Amniotic epithelial cell (primary cell): Measurements from ENCODE around the gene THSD4.

Experiments used
- DNase-seq: peaks from one replicate; pipeline ENCODE4 v3.0.0-alpha.2; 2010; ENCODE audit warnings: low read depth

THSD4 gene

GRCh38 chr15:71752604-71753289 is 637.5 kb downstream of the THSD4 start:
- DNase-seq, result peak; percentile 99

- DNase-seq, result peak; percentile 8
These were observed 638.1 kb downstream of the THSD4 start for GRCh38 chr15:71753346-71753745.

- no peak for DNase-seq
These were observed 639.4 kb downstream of the THSD4 start for GRCh38 chr15:71754660-71755059.

GRCh38 chr15:71755092-71755970 is 640.1 kb downstream of the THSD4 start:
- DNase-seq, result no peak

GRCh38 chr15:71756599-71757352 is 641.5 kb downstream of the THSD4 start:
- no peak for DNase-seq

GRCh38 chr15:71757741-71758530 is 642.7 kb downstream of the THSD4 start:
- no peak for DNase-seq

- no peak for DNase-seq
These were observed 643.4 kb downstream of the THSD4 start for GRCh38 chr15:71758711-71759110.

GRCh38 chr15:71760852-71761251 is 645.6 kb downstream of the THSD4 start:
- DNase-seq, result no peak

GRCh38 chr15:71761649-71762048 is 646.4 kb downstream of the THSD4 start:
- peak; percentile 78 for DNase-seq

GRCh38 chr15:71768184-71768583 is 652.9 kb downstream of the THSD4 start:
- DNase-seq, result no peak

GRCh38 chr15:71773206-71773859 is 658.1 kb downstream of the THSD4 start:
- DNase-seq, result no peak

GRCh38 chr15:71775856-71776255 is 660.6 kb downstream of the THSD4 start:
- DNase-seq, result peak; percentile 16

GRCh38 chr15:71776304-71776703 is 661.0 kb downstream of the THSD4 start:
- no peak for DNase-seq

GRCh38 chr15:71777216-71777943 is 662.1 kb downstream of the THSD4 start:
- DNase-seq, result no peak

- no peak for DNase-seq
These were observed 664.0 kb downstream of the THSD4 start for GRCh38 chr15:71779073-71779797.

- peak; percentile 55 for DNase-seq
These were observed 665.1 kb downstream of the THSD4 start for GRCh38 chr15:71780115-71780976.

GRCh38 chr15:71781179-71781964 is 666.1 kb downstream of the THSD4 start:
- DNase-seq, result peak; percentile 51

GRCh38 chr15:71781965-71782265 is 666.6 kb downstream of the THSD4 start:
- DNase-seq, result no peak
